WTC11 (cell line): ENCODE results near the gene ORM2. TPM values are rescaled to one million over a fixed set of nuclear protein-coding genes. Genes with fewer than 3 reads are reported as not detected.

Experiments
- ATAC-seq: fragments of 200-7000 bp; cut with Tn5 transposase; 2 replicates; pipeline ENCODE4 v1.10.0; 2021; ENCODE audit warnings: mild to moderate bottlenecking, moderate library complexity
- CTCF ChIA-PET: fragments of 300-600 bp; sonication (Branson Sonifier 250); formaldehyde crosslinking; loops from one replicate; lab custom pipeline; 2021; ENCODE audit warnings: antibody characterized with exemption; lab: Charles Lee
- POLR2A ChIA-PET: fragments of 350-600 bp; sonication (Branson Sonifier 250); formaldehyde crosslinking; loops from one replicate; lab custom pipeline; 2021; ENCODE audit warnings: antibody characterized with exemption; lab: Charles Lee
- DNase-seq: peaks from one replicate; pipeline ENCODE4 v3.0.0; 2021; ENCODE audit warnings: low spot score
- H3K27ac Mint-ChIP-seq: 2 replicates; pipeline ENCODE4 v1.8.0; 2021; ENCODE audit warnings: mixed read lengths
- H3K27me3 Mint-ChIP-seq: 2 replicates; pipeline ENCODE4 v1.8.0; 2021; ENCODE audit warnings: low read depth, mild to moderate bottlenecking, moderate library complexity, mixed read lengths
- H3K36me3 Mint-ChIP-seq: 2 replicates; pipeline ENCODE4 v1.8.0; 2021; ENCODE audit warnings: mixed read lengths
- H3K4me1 Mint-ChIP-seq: 2 replicates; pipeline ENCODE4 v1.8.0; 2022; ENCODE audit warnings: mixed read lengths
- H3K4me3 Mint-ChIP-seq: 2 replicates; pipeline ENCODE4 v1.8.0; 2021; ENCODE audit warnings: mild to moderate bottlenecking, moderate library complexity, mixed read lengths
- H3K9me3 Mint-ChIP-seq: 2 replicates; pipeline ENCODE4 v1.8.0; 2021; ENCODE audit warnings: mixed read lengths
- CREM ChIP-seq: sonication (generic); formaldehyde crosslinking; IDR thresholded peaks from 2 replicates; pipeline ENCODE4 v1.8.1; 2022; ENCODE audit warnings: mild to moderate bottlenecking, missing genetic modification reagents, moderate library complexity
- E2F5 ChIP-seq: sonication (generic); formaldehyde crosslinking; IDR thresholded peaks from 2 replicates; pipeline ENCODE4 v1.8.1; 2022; ENCODE audit warnings: mild to moderate bottlenecking, moderate library complexity, missing genetic modification reagents
- ESRRA ChIP-seq: sonication (generic); formaldehyde crosslinking; IDR thresholded peaks from 2 replicates; pipeline ENCODE4 v1.8.1; 2022; ENCODE audit warnings: mild to moderate bottlenecking, missing genetic modification reagents, borderline replicate concordance
- FOXJ3 ChIP-seq: sonication (generic); formaldehyde crosslinking; IDR thresholded peaks from 2 replicates; pipeline ENCODE4 v1.9.0; 2021; ENCODE audit warnings: missing genetic modification reagents, mild to moderate bottlenecking, borderline replicate concordance
- FOXP1 ChIP-seq: sonication (generic); formaldehyde crosslinking; IDR thresholded peaks from 2 replicates; pipeline ENCODE4 v1.8.0; 2022; ENCODE audit warnings: missing genetic modification reagents, mild to moderate bottlenecking, moderate library complexity, borderline replicate concordance
- FOXP4 ChIP-seq: sonication (generic); formaldehyde crosslinking; IDR thresholded peaks from 2 replicates; pipeline ENCODE4 v1.8.0; 2022; ENCODE audit warnings: mild to moderate bottlenecking, missing genetic modification reagents
- GRHL2 ChIP-seq: fragments of 250-450 bp; sonication (Bioruptor Pico); IDR thresholded peaks from 2 replicates; pipeline ENCODE4 v1.8.0; 2022; ENCODE audit warnings: mild to moderate bottlenecking, moderate library complexity; ENCODE audit not compliant: insufficient replicate concordance, severe bottlenecking
- NR1H2 ChIP-seq: sonication (generic); formaldehyde crosslinking; IDR thresholded peaks from 2 replicates; pipeline ENCODE4 v1.9.0; 2021; ENCODE audit warnings: mild to moderate bottlenecking, moderate library complexity, missing genetic modification reagents
- SOX15 ChIP-seq: fragments of 250-450 bp; sonication (Bioruptor Pico); IDR thresholded peaks from 2 replicates; pipeline ENCODE4 v1.9.0; 2021; ENCODE audit warnings: mild to moderate bottlenecking
- TEAD4 ChIP-seq: sonication (generic); formaldehyde crosslinking; IDR thresholded peaks from 2 replicates; pipeline ENCODE4 v1.8.0; 2022; ENCODE audit warnings: mild to moderate bottlenecking, missing genetic modification reagents
- ZNF281 ChIP-seq: sonication (generic); formaldehyde crosslinking; IDR thresholded peaks from 2 replicates; pipeline ENCODE4 v1.8.0; 2023; ENCODE audit warnings: mild to moderate bottlenecking, missing genetic modification reagents
- ZNF317 ChIP-seq: sonication (generic); formaldehyde crosslinking; IDR thresholded peaks from 2 replicates; pipeline ENCODE4 v1.8.1; 2023; ENCODE audit warnings: low read depth, mild to moderate bottlenecking, moderate library complexity, missing genetic modification reagents, borderline replicate concordance
- total RNA-seq: library from RNA; stranded (reverse); gene quantifications from 3 replicates; pipeline ENCODE4 v1.2.3, GENCODE V29; 2021
- TF ChIP-seq, protein P1 (sequence below): fragments of 250-450 bp; sonication (Bioruptor Pico); IDR thresholded peaks from 2 replicates; pipeline ENCODE4 v1.9.0; 2021; ENCODE audit warnings: moderate library complexity, mild to moderate bottlenecking, inconsistent platforms, borderline replicate concordance
- TF ChIP-seq, protein P2 (sequence below): sonication (generic); formaldehyde crosslinking; IDR thresholded peaks from 2 replicates; pipeline ENCODE4 v1.8.1; 2022; ENCODE audit warnings: low read depth, missing genetic modification reagents, borderline replicate concordance
- TF ChIP-seq, protein P3 (sequence below): fragments of 250-450 bp; sonication (Bioruptor Pico); conservative IDR thresholded peaks from 2 replicates; pipeline ENCODE4 v1.9.0; 2021; ENCODE audit warnings: mild to moderate bottlenecking
- TF ChIP-seq, protein P4 (sequence below): sonication (generic); formaldehyde crosslinking; IDR thresholded peaks from 2 replicates; pipeline ENCODE4 v1.8.0; 2023; ENCODE audit warnings: missing genetic modification reagents
- TF ChIP-seq, protein P5 (sequence below): fragments of 250-450 bp; sonication (Bioruptor Pico); IDR thresholded peaks from 2 replicates; pipeline ENCODE4 v1.9.0; 2021; ENCODE audit warnings: mild to moderate bottlenecking
- TF ChIP-seq, protein P6 (sequence below): fragments of 250-450 bp; sonication (Bioruptor Pico); IDR thresholded peaks from 2 replicates; pipeline ENCODE4 v1.8.0; 2021; ENCODE audit warnings: mild to moderate bottlenecking

Gene ORM2
- total RNA-seq, 1 experiment from 2014 or later, result 1.6 TPM

DNA sequence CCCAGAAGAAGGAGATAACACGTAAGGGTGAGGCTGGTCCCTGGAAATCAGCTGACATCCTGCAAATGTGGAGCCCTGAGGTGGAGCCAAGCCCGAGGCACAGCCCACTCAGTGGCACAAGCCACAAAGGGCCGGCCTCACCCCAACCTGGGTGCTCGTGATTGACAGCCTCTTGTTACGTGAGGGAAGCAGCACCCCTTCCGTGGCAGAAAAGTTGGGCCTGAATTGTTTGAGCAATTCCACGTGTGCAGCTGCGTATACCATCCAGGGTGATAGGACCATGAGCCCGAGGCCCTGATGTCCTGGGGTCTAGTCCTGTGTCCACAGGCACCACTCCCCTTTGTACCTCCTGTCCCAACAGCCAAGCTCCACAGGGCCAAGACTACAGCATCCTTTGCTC lies 4.8 kb downstream of the ORM2 start:
- H3K9me3 Mint-ChIP-seq, result no peaks in the 10 kb centered on the region
- DNase-seq, result no peak
- peaks cover 3% of the 10 kb centered on the region; the same call in 1 of the 2 replicates for H3K27me3 Mint-ChIP-seq
- no peaks in the 10 kb centered on the region for H3K4me1 Mint-ChIP-seq
- no peak overlapping the region for H3K27ac Mint-ChIP-seq
- ChIA-PET POLR2A (no interaction called here), CTCF (no interaction called here)
- no peak for ATAC-seq
- H3K36me3 Mint-ChIP-seq, result peaks cover 26% of the 10 kb centered on the region
- no peak overlapping the region for H3K4me3 Mint-ChIP-seq
- TF ChIP-seq ZNF281 (CRISPR knock-in tag) (no peak), TEAD4 (CRISPR knock-in tag) (no peak), NR1H2 (CRISPR knock-in tag) (no peak), ZNF317 (CRISPR knock-in tag) (no peak), FOXP1 (no peak), FOXJ3 (CRISPR knock-in tag) (no peak), FOXP4 (CRISPR knock-in tag) (no peak), E2F5 (CRISPR knock-in tag) (no peak)
- TF ChIP-seq, protein P1, sequence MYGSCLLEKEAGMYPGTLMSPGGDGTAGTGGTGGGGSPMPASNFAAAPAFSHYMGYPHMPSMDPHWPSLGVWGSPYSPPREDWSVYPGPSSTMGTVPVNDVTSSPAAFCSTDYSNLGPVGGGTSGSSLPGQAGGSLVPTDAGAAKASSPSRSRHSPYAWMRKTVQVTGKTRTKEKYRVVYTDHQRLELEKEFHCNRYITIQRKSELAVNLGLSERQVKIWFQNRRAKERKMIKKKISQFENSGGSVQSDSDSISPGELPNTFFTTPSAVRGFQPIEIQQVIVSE, result no peak
- TF ChIP-seq, protein P2, sequence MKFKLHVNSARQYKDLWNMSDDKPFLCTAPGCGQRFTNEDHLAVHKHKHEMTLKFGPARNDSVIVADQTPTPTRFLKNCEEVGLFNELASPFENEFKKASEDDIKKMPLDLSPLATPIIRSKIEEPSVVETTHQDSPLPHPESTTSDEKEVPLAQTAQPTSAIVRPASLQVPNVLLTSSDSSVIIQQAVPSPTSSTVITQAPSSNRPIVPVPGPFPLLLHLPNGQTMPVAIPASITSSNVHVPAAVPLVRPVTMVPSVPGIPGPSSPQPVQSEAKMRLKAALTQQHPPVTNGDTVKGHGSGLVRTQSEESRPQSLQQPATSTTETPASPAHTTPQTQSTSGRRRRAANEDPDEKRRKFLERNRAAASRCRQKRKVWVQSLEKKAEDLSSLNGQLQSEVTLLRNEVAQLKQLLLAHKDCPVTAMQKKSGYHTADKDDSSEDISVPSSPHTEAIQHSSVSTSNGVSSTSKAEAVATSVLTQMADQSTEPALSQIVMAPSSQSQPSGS (CRISPR knock-in tag), result no peak

DNA sequence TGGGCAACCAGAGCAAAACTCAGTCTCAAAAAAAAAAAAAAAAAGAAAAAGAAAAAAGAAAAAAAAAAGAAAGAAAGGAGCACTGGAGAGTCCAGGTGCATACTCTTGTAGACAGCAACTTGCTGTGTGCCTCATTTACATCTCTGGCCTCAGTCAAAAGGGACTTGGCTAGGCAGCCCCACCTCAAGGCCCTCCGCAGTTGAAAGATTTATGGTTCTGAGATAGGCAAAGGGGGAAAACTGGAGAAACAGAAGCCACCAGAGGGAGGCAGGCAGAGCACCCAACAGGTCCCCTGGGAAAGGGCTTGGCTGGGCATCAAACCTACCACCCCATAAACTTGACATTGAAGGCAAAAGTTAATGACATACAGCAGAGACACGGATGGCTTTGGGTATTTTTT lies 6.1 kb downstream of the ORM2 start:
- ChIA-PET POLR2A (no interaction called here), CTCF (interaction anchor here (0.7 kb wide), 2 partner anchors 179 to 432 kb away, joined by 3 to 5 read pairs; no protein-coding TSS in a partner anchor)
- Mint-ChIP-seq H3K9me3 (no peaks in the 10 kb centered on the region), H3K4me1 (no peaks in the 10 kb centered on the region), H3K27ac (no peak overlapping the region), H3K36me3 (peaks cover 28% of the 10 kb centered on the region), H3K4me3 (no peak overlapping the region), H3K27me3 (peaks cover under 1% of the 10 kb centered on the region; the same call in 1 of the 2 replicates)
- DNase-seq (no peak), ATAC-seq (no peak)
- TF ChIP-seq ESRRA (CRISPR knock-in tag), result no peak
- TF ChIP-seq GRHL2 (CRISPR knock-in tag), result no peak
- TF ChIP-seq SOX15 (CRISPR knock-in tag), result no peak
- TF ChIP-seq, protein P3, sequence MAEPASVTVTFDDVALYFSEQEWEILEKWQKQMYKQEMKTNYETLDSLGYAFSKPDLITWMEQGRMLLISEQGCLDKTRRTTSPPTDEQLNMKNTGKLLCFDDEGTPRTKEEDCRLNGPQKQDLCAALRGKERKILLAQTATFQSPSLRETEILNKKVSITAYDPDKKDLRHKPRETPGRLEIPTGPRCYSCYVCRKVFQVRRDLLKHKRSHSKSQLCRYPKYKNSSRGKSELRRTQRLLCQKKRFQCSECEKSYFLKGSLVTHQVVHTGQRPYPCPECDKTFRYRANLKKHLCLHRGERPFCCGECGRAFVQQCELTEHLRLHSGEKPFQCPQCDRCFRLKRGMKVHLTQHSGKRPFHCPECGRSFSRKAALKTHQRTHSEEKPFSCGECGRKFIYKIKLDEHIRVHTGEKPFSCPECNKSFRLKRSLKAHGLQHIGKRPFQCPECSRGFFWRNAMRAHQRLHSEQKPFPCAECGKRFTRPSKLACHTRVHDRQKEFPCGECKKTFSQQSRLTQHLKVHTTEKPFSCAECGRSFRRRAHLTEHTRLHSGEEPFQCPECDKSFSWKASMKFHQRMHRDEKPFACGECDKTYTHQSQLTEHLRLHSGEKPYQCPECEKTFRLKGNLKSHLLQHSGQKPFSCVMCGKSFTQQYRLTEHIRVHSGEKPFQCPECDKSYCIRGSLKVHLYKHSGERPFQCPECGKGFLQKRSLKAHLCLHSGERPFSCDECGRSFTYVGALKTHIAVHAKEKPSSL (CRISPR knock-in tag), result no peak
- TF ChIP-seq, protein P4, sequence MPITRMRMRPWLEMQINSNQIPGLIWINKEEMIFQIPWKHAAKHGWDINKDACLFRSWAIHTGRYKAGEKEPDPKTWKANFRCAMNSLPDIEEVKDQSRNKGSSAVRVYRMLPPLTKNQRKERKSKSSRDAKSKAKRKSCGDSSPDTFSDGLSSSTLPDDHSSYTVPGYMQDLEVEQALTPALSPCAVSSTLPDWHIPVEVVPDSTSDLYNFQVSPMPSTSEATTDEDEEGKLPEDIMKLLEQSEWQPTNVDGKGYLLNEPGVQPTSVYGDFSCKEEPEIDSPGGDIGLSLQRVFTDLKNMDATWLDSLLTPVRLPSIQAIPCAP (CRISPR knock-in tag), result no peak
- no peak for TF ChIP-seq CREM (CRISPR knock-in tag)
- TF ChIP-seq, protein P5, sequence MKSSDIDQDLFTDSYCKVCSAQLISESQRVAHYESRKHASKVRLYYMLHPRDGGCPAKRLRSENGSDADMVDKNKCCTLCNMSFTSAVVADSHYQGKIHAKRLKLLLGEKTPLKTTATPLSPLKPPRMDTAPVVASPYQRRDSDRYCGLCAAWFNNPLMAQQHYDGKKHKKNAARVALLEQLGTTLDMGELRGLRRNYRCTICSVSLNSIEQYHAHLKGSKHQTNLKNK (CRISPR knock-in tag), result no peak
- TF ChIP-seq FOXP1, result no peak
- TF ChIP-seq, protein P6, sequence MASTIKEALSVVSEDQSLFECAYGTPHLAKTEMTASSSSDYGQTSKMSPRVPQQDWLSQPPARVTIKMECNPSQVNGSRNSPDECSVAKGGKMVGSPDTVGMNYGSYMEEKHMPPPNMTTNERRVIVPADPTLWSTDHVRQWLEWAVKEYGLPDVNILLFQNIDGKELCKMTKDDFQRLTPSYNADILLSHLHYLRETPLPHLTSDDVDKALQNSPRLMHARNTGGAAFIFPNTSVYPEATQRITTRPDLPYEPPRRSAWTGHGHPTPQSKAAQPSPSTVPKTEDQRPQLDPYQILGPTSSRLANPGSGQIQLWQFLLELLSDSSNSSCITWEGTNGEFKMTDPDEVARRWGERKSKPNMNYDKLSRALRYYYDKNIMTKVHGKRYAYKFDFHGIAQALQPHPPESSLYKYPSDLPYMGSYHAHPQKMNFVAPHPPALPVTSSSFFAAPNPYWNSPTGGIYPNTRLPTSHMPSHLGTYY, result no peak
- no peak for TF ChIP-seq ZNF281 (CRISPR knock-in tag)
